Transverse colon (tissue), 4 donors: Measurements from ENCODE around the gene SUCO.
"Not testable (repeated sequence)": the region's sequence is repeated elsewhere in the genome, so short reads cannot be mapped to it uniquely, and the experiment has no call there.

Experiments
- EP300 ChIP-seq: sonication (generic); formaldehyde crosslinking; IDR thresholded peaks from one replicate; pipeline ENCODE4 v1.6.1; 2017; ENCODE audit warnings: antibody characterized with exemption, low read depth
- POLR2A ChIP-seq: fragments of 450-650 bp; IDR thresholded peaks from one replicate; pipeline ENCODE4 v1.6.1; 2016; ENCODE audit warnings: antibody characterized with exemption, mild to moderate bottlenecking, moderate library complexity
- POLR2AphosphoS5 ChIP-seq, 3 donors: sonication (generic); formaldehyde crosslinking; IDR thresholded peaks; one replicate each; pipeline ENCODE4 v1.6.1; 2016; ENCODE audit warnings: antibody characterized with exemption in 3 of 3
- TF ChIP-seq, protein P1 (sequence below), 5 experiments: fragments of 200-600 bp in 3 of 5; fragments of 450-650 bp in 2 of 5; sonication (generic) in 3 of 5; IDR thresholded peaks; 1 replicate in 2 of 5; 2 replicates in 3 of 5; pipeline ENCODE4 v1.5.1; 2016 to 2017; ENCODE audit warnings: antibody characterized with exemption in 5 of 5, inconsistent platforms in 3 of 5, mild to moderate bottlenecking in 2 of 5, moderate library complexity in 1 of 5

- TF ChIP-seq POLR2A; POLR2AphosphoS5 (IDR thresholded peaks at IDR 0.05); EP300: not testable (repeated sequence)
- TF ChIP-seq, protein P1, sequence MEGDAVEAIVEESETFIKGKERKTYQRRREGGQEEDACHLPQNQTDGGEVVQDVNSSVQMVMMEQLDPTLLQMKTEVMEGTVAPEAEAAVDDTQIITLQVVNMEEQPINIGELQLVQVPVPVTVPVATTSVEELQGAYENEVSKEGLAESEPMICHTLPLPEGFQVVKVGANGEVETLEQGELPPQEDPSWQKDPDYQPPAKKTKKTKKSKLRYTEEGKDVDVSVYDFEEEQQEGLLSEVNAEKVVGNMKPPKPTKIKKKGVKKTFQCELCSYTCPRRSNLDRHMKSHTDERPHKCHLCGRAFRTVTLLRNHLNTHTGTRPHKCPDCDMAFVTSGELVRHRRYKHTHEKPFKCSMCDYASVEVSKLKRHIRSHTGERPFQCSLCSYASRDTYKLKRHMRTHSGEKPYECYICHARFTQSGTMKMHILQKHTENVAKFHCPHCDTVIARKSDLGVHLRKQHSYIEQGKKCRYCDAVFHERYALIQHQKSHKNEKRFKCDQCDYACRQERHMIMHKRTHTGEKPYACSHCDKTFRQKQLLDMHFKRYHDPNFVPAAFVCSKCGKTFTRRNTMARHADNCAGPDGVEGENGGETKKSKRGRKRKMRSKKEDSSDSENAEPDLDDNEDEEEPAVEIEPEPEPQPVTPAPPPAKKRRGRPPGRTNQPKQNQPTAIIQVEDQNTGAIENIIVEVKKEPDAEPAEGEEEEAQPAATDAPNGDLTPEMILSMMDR (IDR thresholded peaks at IDR 0.05): not testable (repeated sequence)
These were observed 58.5 kb downstream of the SUCO start for GRCh38 chr1:172591429-172591828.
